Smooth muscle cell (in vitro differentiated cells): ENCODE measurements around the gene FLT1. TPM values are rescaled to one million over a fixed set of nuclear protein-coding genes. Genes with fewer than 3 reads are reported as not detected.

Source experiments
- DNase-seq: peaks from one replicate; lab custom pipeline; 2025; ENCODE audit not compliant: unreplicated experiment; lab: John Stamatoyannopoulos, UW
- H2AFZ ChIP-seq: fragments of 200-600 bp; sonication (generic); 2 replicates; pipeline ENCODE4 v1.6.0; 2016; ENCODE audit warnings: antibody characterized with exemption, low read depth, mild to moderate bottlenecking
- H3F3A ChIP-seq: fragments of 200-600 bp; sonication (generic); 2 replicates; pipeline ENCODE4 v1.6.0; 2017; ENCODE audit warnings: antibody characterized with exemption, low read depth
- H3K27ac ChIP-seq: fragments of 200-600 bp; sonication (generic); 2 replicates; pipeline ENCODE4 v1.5.1; 2016; ENCODE audit warnings: low read depth, mild to moderate bottlenecking
- H3K27me3 ChIP-seq: fragments of 200-600 bp; sonication (generic); 2 replicates; pipeline ENCODE4 v1.6.1; 2016; ENCODE audit warnings: low read depth, mild to moderate bottlenecking
- H3K36me3 ChIP-seq: fragments of 200-600 bp; sonication (generic); 2 replicates; pipeline ENCODE4 v1.5.1; 2016; ENCODE audit warnings: low read depth
- H3K4me1 ChIP-seq: fragments of 200-600 bp; sonication (generic); 2 replicates; pipeline ENCODE4 v1.5.1; 2016; ENCODE audit warnings: low read depth
- H3K4me2 ChIP-seq: fragments of 200-600 bp; sonication (generic); 2 replicates; pipeline ENCODE4 v1.6.0; 2016; ENCODE audit warnings: mild to moderate bottlenecking
- H3K4me3 ChIP-seq: fragments of 200-600 bp; sonication (generic); 2 replicates; pipeline ENCODE4 v1.5.1; 2016; ENCODE audit warnings: mild to moderate bottlenecking
- H3K79me2 ChIP-seq: fragments of 200-600 bp; sonication (generic); 2 replicates; pipeline ENCODE4 v1.6.0; 2016; ENCODE audit warnings: low read depth, mild to moderate bottlenecking
- H3K9ac ChIP-seq: fragments of 200-600 bp; sonication (generic); 2 replicates; pipeline ENCODE4 v1.6.0; 2016; ENCODE audit warnings: low read depth
- H3K9me3 ChIP-seq: fragments of 200-600 bp; sonication (generic); replicated peaks from 2 replicates; pipeline ENCODE4 v1.5.1; 2016; ENCODE audit warnings: low read depth
- H4K20me1 ChIP-seq: fragments of 200-600 bp; sonication (generic); 2 replicates; pipeline ENCODE4 v1.6.0; 2016; ENCODE audit warnings: low read depth
- WGBS: methylation state at CpG from one replicate; pipeline ENCODE4 v1.1.7; 2016; ENCODE audit warnings: low lambda C conversion rate; 5-methylcytosine and 5-hydroxymethylcytosine counted together
- polyA plus RNA-seq: library from polyadenylated mRNA; unstranded; fragments of >200 nt; fragmentation: Nextera tagmentation; extraction: Ambion mirVana; gene quantifications from 2 replicates; pipeline ENCODE4 v1.2.1, GENCODE V29; 2016
- total RNA-seq: library from RNA; depleted of rRNA; stranded (reverse); fragments of >200 nt; gene quantifications from 2 replicates; pipeline ENCODE4 v1.2.3, GENCODE V29; 2014
- TF ChIP-seq, protein P1 (sequence below): fragments of 200-600 bp; sonication (generic); IDR thresholded peaks from 2 replicates; pipeline ENCODE4 v1.5.1; 2017; ENCODE audit warnings: borderline replicate concordance, mild to moderate bottlenecking, antibody characterized with exemption; ENCODE audit not compliant: insufficient read depth, poor library complexity, severe bottlenecking

The FLT1 gene
- total and polyA plus RNA-seq, 2 experiments from 2014 or later = 495 to 738 TPM

- Histone ChIP-seq H3K36me3 (no peaks in the 10 kb centered on the region), H3K9me3 (no peaks in the 10 kb centered on the region), H3K4me1 (no peaks in the 10 kb centered on the region), H3K4me3 (no peak overlapping the region), H3K79me2 (no peaks in the 10 kb centered on the region), H3K9ac (no peak overlapping the region), H2AFZ (no peak overlapping the region), H3F3A (peaks cover 25% of the 10 kb centered on the region), H3K4me2 (peak overlapping the region; percentile 19), H3K27me3 (no peaks in the 10 kb centered on the region), H4K20me1 (no peaks in the 10 kb centered on the region), H3K27ac (peak overlapping the region; percentile 35)
- no peak for DNase-seq
- WGBS = 66% methylated on average over 3 of the region's 3 CpGs
- TF ChIP-seq, protein P1, sequence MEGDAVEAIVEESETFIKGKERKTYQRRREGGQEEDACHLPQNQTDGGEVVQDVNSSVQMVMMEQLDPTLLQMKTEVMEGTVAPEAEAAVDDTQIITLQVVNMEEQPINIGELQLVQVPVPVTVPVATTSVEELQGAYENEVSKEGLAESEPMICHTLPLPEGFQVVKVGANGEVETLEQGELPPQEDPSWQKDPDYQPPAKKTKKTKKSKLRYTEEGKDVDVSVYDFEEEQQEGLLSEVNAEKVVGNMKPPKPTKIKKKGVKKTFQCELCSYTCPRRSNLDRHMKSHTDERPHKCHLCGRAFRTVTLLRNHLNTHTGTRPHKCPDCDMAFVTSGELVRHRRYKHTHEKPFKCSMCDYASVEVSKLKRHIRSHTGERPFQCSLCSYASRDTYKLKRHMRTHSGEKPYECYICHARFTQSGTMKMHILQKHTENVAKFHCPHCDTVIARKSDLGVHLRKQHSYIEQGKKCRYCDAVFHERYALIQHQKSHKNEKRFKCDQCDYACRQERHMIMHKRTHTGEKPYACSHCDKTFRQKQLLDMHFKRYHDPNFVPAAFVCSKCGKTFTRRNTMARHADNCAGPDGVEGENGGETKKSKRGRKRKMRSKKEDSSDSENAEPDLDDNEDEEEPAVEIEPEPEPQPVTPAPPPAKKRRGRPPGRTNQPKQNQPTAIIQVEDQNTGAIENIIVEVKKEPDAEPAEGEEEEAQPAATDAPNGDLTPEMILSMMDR = no peak
Measured at GRCh38 chr13:28336193-28336657, 158.7 kb downstream of the FLT1 start.

DNA sequence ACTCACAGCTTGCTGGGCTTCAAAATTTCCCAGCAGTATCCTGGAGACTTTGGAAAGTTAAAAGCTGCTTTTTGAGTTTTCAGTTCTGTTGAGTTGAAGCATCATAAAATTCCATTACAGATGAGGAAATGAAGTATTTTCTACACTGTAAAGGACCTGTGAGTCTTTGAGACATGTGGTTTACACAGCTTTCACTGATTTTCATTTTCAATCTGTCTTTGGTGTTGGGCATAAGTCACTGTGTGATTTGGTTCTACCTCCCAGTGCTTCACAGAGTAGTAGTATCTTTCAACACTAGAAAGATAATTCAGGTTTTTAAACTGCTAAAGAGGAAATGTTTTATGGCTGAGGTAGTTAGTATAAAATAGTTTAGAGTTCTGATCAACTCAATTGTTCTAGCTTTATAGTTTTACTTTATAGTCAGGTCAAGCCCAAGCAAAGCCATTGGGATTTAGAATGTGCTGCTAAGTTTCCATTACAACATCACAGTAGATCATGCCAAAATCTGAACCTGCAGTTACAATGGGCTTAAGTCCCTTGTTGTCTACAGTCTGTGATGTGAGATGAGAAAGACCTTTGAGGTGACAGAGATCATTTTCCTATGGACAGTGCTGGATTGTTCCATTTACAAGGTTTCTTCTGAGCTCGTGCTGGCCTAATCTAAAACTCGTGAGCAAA is 161.6 kb downstream of the FLT1 start:
- Histone ChIP-seq H3F3A (peaks cover 29% of the 10 kb centered on the region), H3K79me2 (no peaks in the 10 kb centered on the region), H2AFZ (no peak overlapping the region), H3K9me3 (no peaks in the 10 kb centered on the region), H3K27me3 (no peaks in the 10 kb centered on the region), H3K4me1 (peaks cover 6% of the 10 kb centered on the region), H3K9ac (no peak overlapping the region), H4K20me1 (no peaks in the 10 kb centered on the region), H3K27ac (no peak overlapping the region), H3K4me2 (no peak overlapping the region), H3K4me3 (no peak overlapping the region), H3K36me3 (no peaks in the 10 kb centered on the region)
- DNase-seq = no peak
- TF ChIP-seq, protein P1 = no peak
- WGBS = 65% methylated on average over 2 of the region's 2 CpGs

DNA sequence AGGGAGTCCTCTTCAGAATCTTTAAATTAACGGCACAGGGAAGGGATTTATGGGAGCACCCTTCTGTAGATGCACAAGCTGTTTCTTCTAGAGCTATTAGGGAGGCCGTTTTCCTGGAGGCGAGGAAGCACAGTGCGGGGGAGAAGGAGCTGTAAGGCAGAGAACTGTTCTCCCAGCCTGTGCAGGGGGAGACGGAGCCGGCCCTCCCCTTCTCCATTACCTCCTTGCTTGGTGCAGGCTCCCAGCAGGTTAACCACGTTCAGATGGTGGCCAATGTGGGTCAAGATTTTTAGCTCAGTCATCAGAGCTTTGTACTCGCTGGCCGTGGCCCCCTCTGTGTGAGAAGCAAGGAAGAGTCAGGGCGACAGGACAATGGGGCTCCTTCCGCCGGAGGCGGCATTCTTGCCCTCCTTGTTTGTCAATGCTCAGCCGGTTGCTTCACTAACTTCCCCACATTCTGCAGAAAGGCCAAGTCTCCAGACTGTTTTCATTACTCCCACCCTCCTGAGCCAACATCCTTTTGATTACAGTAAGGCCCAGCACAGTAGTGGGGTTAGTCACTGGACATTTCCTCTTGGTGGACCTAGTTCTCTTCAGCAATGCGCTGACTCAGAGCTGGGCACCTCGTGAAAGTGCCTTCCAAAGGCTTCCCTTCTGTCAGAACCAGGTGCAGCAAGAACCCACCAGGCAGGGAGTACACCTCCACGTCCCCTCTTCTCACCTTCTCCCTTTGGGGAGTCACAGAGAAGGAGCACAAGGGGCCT is 165.4 kb downstream of the FLT1 start:
- Histone ChIP-seq H3K9me3 (no peaks in the 10 kb centered on the region), H3K9ac (peak overlapping the region; percentile 47), H3F3A (peaks cover 26% of the 10 kb centered on the region), H3K79me2 (no peaks in the 10 kb centered on the region), H3K27ac (peak overlapping the region; percentile 89), H2AFZ (no peak overlapping the region), H4K20me1 (no peaks in the 10 kb centered on the region), H3K27me3 (no peaks in the 10 kb centered on the region), H3K4me3 (no peak overlapping the region), H3K36me3 (no peaks in the 10 kb centered on the region), H3K4me2 (peak overlapping the region; percentile 57), H3K4me1 (peaks cover 9% of the 10 kb centered on the region)
- TF ChIP-seq, protein P1 = no peak
- no peak for DNase-seq
- 39% methylated on average over 17 of the region's 17 CpGs for WGBS
